ENCODE measurements around the gene ZSCAN1.
A peak's percentile ranks its signal among the peaks of the same experiment; 100 is the strongest.
"Not testable (repeated sequence)": the region's sequence is repeated elsewhere in the genome, so short reads cannot be mapped to it uniquely, and the experiment has no call there.

ZSCAN1 gene, protein sequence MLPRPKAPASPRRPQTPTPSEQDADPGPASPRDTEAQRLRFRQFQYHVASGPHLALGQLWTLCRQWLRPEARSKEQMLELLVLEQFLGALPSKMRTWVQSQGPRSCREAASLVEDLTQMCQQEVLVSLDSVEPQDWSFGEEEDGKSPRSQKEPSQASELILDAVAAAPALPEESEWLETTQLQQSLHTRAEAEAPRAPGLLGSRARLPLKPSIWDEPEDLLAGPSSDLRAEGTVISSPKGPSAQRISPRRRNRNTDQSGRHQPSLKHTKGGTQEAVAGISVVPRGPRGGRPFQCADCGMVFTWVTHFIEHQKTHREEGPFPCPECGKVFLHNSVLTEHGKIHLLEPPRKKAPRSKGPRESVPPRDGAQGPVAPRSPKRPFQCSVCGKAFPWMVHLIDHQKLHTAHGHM

DNA sequence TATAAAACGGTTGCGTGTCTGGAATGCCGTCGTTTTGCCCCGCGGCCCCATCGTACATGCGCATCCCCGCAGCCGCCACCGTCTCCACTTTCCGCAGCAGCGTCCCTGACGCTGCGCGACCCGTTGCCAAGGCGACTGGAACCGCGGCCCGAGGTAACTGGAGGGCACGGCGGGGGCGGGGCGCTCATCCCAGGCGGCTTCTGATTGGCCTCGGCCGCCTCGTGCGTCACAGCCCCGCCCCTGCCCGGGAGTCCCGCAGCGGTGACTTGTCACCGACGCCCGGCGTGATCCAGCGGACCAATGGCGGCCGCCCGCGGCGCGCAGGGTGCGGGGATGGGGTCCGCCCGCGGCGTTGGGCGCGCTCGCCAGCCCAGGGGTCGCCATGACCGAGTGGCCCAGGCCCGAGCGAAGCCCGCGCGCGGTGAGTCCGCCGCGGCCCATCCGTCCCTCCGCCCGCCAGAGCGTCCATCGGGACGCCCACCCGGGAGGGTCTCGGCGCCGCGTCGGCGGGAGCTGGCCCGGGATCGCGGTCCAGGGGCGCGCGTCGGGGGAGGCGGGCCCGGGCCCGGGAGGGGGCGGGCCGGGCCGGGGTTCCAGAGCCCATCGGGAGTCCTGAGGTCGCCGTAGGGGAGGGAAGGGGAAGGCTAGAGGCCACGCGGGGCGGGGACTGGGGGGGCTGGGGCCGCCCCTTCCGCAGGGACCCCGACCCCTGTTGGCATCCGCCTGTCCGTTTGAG, at the start of gene ZSCAN1:
Gene ZSCAN1, plus strand, starts transcription at position 285 of the 736 bp plus-strand sequence. CDS start 3,812 bp downstream, outside the sequence.
- no peak for DNase-seq (ENCODE audit: low read depth in 1 of 2, low spot score in 1 of 2)

DNA sequence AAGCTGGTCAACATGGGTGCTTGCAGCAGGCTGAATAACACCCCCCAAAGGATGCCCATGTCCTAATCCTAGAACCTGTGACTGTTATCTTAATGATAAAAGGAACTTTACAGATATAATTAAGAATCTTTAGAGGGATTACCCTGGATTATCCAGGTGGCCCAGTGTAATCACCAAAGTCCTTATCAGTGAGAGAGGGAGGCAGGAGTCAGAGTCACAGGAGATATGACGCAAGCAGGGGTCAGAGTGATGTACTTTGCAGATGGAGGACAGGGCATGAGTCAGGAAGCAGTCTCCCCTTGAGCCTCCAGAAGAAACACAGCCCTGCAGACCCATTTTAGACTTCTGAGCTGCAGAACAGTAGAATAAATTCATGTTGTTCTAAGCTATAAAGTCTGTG, 41.0 kb upstream of the ZSCAN1 start:
- DNase-seq (ENCODE audit: low read depth in 1 of 2, low spot score in 1 of 2): no peak

DNA sequence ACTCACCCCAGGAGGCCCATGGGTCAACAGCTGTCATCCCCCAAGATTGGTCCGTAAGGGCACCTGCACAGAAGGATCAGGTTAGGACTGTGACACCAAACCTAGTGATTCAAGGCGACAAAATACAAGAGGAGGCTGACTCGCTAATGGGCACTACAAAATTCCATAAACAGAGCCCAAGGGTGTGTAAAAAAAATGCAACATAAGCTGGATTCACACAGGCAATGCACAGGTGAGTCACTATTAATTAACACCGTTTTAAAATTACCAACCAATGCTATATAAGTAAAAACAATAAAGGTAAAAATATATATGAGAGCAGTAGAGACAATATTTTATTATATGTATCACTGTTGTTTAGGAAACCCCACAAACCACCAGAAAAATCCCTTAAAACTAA, 33.1 kb upstream of the ZSCAN1 start:
- DNase-seq (ENCODE audit: low read depth in 1 of 2, low spot score in 1 of 2): no peak

DNA sequence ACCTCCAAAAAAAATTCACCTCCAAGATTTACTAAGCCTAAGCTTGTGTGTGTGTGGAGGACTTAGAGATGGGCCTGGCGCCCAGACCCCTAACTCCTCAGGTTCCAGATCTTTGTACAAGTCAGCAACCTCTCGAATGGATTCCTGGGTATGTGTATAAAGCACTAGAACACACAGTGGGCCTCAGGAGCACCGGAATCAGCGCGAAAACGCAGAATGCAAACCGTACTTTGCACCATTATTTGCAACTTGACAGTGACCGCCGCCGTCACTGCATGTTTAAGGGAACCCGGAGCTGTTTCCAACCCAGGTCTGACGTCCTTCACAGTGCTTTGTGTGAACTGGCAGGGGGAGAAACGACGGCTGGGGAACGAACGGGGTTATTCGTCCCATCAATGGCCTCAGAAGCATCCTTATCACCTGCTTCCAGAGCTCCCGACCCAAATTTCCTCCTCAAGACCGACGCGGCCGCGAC, 31.9 kb upstream of the ZSCAN1 start:
- no peak for DNase-seq (ENCODE audit: low read depth in 1 of 2, low spot score in 1 of 2)

DNA sequence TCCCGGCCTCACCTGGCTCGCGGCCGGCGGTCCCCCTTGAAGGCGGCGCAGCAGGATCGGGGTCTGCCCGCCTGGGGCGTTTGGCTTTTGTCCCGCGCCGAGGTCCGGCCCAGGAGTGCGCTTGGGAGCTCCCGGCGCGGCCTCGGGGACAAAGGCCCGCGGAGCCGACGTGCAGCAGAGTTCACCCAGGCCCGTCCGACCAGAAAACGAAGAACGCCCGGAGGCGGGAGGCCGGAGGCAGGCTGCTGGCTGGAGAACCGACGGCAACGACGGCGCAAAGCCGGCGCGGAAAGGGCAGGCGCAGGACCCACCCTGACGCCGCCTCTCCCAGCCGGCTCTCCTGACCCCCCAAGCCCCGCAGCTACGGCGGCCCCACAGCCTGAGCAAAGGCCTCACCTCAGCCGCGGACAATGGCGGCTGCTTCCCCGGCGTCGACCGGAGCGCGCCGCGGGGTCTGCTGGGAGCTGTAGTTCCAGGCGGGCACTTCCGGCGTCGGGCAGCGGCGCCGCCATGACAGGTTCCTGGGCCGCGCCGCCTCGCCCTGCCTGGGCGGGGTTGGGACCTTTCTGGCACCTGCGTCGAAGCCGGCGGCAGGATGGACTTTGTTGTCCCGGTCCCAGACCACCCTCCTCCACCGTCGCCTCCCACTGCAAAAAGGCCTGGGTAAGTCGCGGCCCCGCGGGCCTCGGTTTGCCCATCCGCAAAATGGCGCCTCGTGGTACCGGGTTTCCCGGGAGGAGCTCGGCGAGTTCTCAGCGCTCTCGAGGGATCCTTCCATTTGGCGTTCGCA, 31.2 kb upstream of the ZSCAN1 start, which contains the start of gene ZNF606:
Gene ZNF606, minus strand, starts transcription at position 437 of the 790 bp plus-strand sequence. CDS start 1,501 bp downstream, outside the sequence.
- peak; percentile 64 to 76 for DNase-seq (ENCODE audit: low read depth in 1 of 2, low spot score in 1 of 2)

DNA sequence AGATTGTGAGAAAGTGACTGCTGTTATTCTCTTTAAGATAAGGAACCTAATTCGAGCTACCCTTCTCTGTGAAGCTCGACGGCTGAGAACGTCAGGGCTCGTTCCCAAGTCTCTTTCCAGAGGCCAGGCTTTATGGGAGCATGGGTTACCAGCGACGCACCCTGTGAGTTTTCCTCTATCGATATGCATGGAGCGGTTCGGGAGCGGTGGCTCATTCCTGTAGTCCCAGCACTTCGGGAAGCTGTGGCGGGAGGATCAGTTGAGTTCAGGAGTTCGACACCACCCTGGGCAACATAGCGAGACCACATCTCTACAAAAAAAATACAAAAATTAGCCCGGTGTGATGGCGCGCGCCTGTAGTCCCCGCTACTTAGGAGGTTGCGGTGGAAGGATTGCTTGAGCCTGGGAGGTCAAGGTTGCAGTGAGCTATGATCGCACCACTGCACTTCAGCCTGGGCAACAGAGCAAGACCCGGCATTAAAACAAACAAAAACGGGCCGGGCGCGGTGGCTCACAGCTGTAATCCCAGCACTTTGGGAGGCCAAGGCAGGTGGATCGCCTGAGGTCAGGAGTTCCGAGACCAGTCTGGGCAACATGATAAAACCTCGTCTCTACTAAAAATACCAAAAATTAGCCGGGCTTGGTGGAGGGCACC, 30.5 kb upstream of the ZSCAN1 start:
- DNase-seq (ENCODE audit: low read depth in 1 of 2, low spot score in 1 of 2): no peak

DNA sequence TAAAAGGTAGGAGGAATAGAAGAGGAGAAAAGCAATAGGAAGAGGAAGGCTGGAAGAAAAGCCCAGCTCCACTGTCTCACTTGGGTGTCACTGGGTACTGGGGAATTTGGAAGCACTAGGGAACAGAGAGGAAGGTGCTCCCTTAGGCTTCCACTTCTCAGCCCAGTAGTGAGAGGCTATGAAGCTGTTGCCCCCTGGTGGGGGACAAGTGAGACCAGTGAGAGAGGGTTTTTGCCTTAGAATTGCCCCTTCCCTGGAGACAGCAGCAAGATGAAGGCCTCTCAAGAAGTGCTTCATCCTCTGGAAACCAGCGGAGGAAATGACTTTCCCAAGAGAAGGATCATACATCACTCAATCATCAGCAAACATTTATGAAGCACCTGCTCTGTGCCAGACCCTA, 26.5 kb upstream of the ZSCAN1 start:
- no peak for DNase-seq (ENCODE audit: low read depth in 1 of 2, low spot score in 1 of 2)

DNA sequence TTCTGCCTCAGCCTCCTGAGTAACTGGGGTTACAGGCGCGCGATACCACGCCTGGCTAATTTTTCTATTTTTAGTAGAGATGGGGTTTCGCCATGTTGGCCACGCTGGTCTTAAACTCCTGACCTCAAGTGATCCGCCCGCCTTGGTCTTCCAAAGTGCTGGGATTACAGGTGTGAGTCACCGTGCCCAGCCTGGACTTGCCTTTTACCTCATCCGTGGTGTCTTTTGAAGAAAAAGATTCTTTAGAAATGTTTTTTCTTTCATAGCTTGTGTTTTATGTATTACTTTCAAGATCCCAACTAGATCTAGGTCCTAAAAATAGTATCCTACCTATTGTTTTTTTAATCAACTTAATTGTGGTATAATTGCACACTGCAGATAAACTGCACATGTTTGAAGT, 24.9 kb upstream of the ZSCAN1 start:
- DNase-seq (ENCODE audit: low read depth in 1 of 2, low spot score in 1 of 2): not testable (repeated sequence)

DNA sequence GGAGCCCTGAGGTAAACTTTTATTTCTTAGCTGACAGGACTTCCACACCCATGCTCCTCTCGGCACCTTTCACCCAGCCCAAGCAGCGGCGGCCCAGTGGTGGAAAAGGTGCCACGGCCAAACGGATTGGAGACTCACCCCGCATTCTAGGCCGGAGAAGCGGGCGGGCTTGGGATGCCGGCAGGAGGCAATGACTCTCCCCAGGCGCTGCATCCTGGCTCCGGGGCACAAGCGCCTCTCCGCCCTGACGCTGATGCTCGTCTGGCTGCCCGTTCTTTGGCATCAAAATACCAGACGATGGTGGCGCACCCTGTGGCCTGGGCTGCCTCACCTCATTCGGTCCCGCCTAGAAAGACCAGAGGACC, 24.5 kb upstream of the ZSCAN1 start:
- no peak for DNase-seq (ENCODE audit: low read depth in 1 of 2, low spot score in 1 of 2)

DNA sequence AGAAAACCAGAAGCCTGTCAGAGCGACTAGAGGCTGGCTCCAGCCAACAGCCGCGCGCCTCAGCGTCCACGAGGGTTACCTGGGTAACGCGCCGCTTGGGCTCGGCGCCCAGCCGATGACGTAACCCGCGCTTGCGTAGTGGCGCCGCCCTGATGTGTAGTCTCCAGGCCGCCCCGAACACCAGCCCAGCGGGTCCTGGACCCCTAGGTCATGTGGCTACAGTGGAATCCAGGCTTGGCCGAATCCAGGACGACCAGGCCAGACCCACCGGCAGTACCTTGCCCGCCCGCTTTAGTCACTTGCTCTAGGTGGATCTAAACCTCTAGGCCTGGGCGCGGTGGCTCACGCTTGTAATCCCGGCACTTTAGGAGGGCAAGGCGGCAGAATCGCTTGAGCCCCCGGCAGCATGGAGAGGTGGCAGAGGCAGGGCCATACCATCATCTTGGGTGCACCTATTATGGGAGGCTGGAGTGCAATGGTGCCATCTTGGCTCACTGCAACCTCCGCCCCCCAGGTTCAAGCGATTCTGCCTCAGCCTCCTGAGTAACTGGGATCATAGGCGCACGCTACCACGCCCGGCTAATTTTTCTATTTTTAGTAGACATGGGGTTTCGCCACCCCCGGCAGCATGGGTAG, 24.0 kb upstream of the ZSCAN1 start:
- DNase-seq (ENCODE audit: low read depth in 1 of 2, low spot score in 1 of 2): peak in 1 of 2 donors; percentile 20

DNA sequence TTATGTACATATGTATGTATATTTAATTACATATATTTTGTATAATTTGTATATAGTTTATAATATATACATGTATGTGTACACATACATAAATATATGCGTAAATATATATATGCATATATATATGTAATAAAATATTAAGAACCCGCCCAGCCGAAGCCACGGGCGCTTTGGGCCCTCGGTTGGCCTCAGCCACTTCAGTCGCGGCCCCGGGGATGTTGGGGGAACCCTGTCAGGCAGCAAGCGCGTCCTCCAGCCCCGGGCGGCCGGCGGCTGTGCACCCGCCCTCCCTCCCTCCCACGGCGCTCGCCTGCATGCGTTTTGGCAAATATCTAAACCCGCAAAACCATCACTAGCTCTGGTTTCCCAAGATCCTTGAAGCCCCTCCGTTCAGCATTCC, 23.3 kb upstream of the ZSCAN1 start:
- DNase-seq (ENCODE audit: low read depth in 1 of 2, low spot score in 1 of 2): no peak

DNA sequence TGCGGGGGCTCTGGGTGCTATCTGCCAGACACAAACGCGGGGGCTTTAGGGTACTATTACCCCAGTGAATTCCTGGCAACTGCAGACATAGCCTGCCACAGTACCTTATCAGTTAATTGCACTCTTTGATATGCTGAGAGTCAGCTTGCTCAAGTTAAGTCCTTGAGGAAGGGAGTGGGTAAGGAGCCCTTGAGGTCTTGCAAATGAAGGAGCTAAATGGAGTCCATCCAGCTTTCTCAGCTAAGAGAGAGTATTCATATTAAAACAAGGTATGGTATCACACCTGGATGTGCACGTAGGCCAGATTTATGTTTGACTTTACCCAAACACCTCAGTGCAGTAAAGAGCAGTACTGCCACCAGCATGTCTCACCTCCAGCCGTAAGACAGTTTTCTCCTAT, 19.7 kb upstream of the ZSCAN1 start:
- no peak for DNase-seq (ENCODE audit: low read depth in 1 of 2, low spot score in 1 of 2)

DNA sequence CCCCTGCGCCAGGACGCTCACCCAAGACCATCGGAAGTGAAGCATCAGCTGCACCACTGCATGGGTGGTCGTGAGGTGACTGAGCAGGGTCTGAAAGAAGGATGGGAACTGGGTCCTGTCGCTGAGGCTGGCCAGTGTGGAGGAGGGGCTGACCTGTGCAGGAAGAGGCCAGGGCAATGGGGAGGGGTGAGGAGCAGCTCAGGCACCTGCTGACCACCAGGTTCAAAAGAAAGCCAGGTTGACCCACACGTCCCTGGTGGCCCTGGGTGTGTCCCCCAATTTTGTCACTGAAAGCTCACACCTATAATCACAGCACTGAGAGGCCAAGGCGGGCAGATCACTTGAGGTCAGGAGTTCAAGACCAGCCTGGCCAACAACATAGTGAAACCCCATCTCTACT, 13.7 kb upstream of the ZSCAN1 start:
- DNase-seq (ENCODE audit: low read depth in 1 of 2, low spot score in 1 of 2): no peak

DNA sequence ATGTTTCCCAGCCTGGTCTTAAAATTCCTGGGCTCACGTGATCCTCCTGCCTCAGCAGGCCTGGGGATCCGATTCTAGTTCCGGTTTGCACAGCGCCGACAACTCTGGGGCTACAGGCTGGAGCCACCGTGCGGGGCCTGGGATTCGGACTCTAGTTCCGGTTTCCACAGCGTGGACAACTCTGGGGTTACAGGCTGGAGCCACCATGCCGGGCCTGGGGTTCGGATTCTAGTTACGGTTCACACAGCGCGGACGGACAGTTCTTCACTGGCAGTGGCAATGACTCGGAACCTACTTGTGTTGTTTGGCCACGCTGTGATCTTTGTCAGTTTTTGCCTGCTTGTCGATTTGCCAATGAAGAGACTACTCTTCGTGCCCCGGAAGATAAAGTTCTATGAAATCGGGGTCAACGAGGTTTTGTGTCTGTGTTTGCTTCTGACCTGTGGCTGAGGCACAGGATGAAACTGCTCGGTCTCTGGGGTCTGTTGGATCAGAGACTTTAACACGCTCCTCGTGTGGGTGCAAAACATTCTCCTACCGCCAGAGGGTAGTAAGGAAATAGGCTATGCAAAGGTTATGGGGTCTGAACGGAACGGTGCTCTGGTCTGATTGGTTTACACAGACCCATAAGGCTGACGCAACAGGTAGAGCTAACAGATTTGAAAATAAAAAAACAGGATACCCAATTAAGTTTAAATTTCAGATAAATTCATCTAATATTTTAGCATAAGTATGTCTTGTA, 12.1 kb upstream of the ZSCAN1 start:
- DNase-seq (ENCODE audit: low read depth in 1 of 2, low spot score in 1 of 2): no peak

DNA sequence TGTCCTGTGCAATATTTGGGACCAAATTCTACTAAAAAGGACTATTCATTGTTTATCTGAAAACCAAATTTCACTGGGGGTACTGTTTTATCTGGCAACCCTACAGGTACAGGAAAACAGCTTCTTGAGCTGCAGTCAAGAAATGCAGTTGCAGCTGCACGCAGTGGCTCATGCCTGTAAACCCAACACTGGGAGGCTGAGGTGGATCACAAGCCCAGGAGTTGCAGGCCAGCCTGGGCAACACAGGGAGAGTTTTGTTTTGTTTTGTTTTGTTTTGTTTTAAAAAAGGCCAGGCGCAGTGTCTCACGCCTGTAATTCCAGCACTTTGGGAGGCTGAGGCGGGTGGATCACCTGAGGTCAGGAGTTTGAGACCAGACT, 11.6 kb upstream of the ZSCAN1 start:
- no peak for DNase-seq (ENCODE audit: low read depth in 1 of 2, low spot score in 1 of 2)

DNA sequence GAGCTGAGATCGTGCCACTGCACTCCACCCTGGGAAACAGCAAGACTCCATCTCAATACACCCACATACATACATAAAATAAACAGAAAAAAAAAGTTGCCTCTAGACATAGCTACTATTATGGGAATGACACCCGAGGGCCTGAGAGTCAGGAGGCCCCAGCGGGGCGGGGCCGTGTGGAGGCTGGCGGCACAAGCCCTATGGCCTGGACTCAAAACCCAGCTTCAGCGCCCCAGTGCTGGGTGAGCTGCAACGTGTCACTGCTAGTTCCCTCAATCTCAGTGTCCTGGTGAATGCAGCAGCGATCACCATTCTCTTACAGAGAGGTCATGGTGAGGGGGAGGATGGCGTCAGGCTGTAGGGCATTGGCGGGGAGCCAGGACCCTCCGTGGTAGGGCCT, 9.2 kb upstream of the ZSCAN1 start:
- no peak for DNase-seq (ENCODE audit: low read depth in 1 of 2, low spot score in 1 of 2)

DNA sequence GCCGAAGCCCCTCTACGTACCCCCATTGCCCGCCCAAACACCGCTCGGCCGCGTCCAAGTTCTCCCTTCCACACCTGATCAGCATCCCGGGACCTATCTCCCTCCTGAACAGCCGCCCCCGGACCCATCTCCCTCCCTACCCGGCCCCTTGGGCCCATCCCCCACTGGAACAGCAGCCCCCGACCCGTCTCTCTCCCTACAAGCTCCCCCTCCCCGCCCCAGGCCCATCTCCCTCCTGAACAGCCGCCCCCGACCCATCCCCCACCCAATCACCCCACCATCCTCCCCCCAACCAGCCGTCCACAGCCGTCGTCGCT, 610 bp downstream of the ZSCAN1 start:
- no peak for DNase-seq (ENCODE audit: low read depth in 1 of 2, low spot score in 1 of 2)

DNA sequence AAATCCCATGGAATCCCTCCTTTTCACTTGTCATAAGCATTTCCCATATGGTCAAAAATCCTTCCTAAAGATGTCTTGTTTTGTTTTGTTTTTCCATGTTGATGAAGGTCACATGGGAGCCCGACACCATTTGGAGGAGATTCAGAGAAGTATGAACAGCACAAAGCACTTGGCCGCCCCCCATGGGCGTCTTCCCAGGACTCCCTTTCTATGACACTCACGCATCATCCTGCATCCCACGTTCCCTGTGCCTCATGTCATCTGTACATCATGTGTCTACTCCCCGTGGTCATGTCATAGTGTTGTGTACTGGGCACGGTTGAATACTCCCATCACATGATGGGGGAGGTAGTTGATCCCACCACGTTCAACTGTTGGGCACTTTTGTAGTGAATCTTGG, 2.0 kb downstream of the ZSCAN1 start:
- no peak for DNase-seq (ENCODE audit: low read depth in 1 of 2, low spot score in 1 of 2)

DNA sequence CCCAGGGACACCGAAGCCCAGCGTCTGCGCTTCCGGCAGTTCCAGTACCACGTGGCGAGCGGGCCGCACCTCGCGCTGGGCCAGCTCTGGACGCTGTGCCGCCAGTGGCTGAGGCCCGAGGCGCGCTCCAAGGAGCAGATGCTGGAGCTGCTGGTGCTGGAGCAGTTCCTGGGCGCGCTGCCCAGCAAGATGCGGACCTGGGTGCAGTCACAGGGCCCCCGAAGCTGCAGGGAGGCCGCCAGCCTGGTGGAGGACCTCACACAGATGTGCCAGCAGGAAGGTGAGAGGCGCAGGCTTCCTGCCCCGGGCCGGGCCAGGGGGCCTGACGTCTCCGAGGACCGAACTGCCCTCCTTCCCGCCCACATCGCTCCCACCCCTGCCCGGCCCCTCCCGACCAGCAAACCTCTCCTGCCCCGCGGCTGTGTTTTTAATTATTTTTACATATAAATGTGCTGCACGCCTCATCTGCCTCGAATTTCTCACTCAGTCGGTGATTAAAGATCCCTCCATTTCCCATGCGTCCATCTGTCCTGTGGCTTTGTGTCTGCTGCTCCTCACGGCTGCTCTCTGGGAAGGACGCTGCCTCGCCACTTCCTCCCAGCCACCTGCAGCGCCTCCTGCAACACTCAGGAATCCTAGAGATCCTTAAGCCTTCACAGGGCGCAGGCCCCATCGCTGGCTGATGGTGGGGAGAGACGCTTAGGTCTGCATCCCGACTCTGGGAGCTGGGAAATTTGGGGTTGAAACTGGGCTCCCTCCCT, 4.3 kb downstream of the ZSCAN1 start:
- no peak for DNase-seq (ENCODE audit: low read depth in 1 of 2, low spot score in 1 of 2)
